Omental fat pad (tissue), 4 donors: Measurements from ENCODE around the gene MTHFSD. TPM values are rescaled to one million over a fixed set of nuclear protein-coding genes. Genes with fewer than 3 reads are reported as not detected.

Experiments
- ATAC-seq: fragments of 150-250 bp; one replicate; pipeline ENCODE4 v1.9.1; 2016; ENCODE audit warnings: mild to moderate bottlenecking, moderate library complexity; ENCODE audit not compliant: low FRiP score
- DNase-seq: peaks from one replicate; pipeline ENCODE4 v3.0.0-alpha.2; 2019; ENCODE audit warnings: low spot score
- total RNA-seq, 4 donors: library from RNA; depleted of rRNA; stranded (reverse); fragments of >200 nt; gene quantifications; one replicate each; pipeline ENCODE4 v1.1.0, GENCODE V29; 2016
- TF ChIP-seq, protein P1 (sequence below), 3 donors: fragments of 450-650 bp; IDR thresholded peaks; one replicate each; pipeline ENCODE4 v1.5.1; 2016 to 2017; ENCODE audit warnings: antibody characterized with exemption in 3 of 3, mild to moderate bottlenecking in 3 of 3, moderate library complexity in 2 of 3

Gene MTHFSD
- total RNA-seq, 4 donors from 2014 or later = 6.4 to 20.2 (median 9.1) TPM

GRCh38 chr16:86516623-86517003 is 38.4 kb downstream of the MTHFSD start:
- TF ChIP-seq, protein P1, sequence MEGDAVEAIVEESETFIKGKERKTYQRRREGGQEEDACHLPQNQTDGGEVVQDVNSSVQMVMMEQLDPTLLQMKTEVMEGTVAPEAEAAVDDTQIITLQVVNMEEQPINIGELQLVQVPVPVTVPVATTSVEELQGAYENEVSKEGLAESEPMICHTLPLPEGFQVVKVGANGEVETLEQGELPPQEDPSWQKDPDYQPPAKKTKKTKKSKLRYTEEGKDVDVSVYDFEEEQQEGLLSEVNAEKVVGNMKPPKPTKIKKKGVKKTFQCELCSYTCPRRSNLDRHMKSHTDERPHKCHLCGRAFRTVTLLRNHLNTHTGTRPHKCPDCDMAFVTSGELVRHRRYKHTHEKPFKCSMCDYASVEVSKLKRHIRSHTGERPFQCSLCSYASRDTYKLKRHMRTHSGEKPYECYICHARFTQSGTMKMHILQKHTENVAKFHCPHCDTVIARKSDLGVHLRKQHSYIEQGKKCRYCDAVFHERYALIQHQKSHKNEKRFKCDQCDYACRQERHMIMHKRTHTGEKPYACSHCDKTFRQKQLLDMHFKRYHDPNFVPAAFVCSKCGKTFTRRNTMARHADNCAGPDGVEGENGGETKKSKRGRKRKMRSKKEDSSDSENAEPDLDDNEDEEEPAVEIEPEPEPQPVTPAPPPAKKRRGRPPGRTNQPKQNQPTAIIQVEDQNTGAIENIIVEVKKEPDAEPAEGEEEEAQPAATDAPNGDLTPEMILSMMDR (IDR thresholded peaks at IDR 0.05) = no peak
- ATAC-seq (no peak), DNase-seq (no peak)

- ATAC-seq (no peak), DNase-seq (no peak)
- TF ChIP-seq, protein P1 (IDR thresholded peaks at IDR 0.05) = no peak
Observed at GRCh38 chr16:86515777-86516622, 39.0 kb downstream of the MTHFSD start.

DNA sequence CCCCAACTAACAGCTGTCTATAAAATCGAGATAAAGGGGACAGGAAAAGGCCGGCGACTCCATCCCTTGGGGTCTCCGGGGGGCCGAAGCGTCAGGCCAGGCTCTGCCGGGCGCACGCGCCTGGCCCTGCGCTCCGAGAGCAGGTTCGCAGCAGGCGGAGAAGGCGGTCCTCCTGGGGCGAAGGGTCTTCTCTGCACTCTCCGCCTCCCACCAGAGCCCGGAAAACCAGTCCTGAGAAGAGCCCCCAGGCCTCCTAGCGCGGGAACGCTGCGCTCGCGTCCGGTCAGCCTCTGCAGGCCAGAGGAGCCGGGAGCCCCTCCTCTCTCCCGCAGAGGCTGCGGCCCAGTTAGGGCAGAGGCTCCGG is 39.6 kb downstream of the MTHFSD start:
- no peak for DNase-seq
- TF ChIP-seq, protein P1 (IDR thresholded peaks at IDR 0.05) = no peak
- ATAC-seq = no peak

- TF ChIP-seq, protein P1 (IDR thresholded peaks at IDR 0.05) = no peak
- ATAC-seq = no peak
- no peak for DNase-seq
Observed at GRCh38 chr16:86514481-86515376, 40.3 kb downstream of the MTHFSD start.

GRCh38 chr16:86513471-86514277 is 41.4 kb downstream of the MTHFSD start:
- TF ChIP-seq, protein P1 (IDR thresholded peaks at IDR 0.05) = no peak
- no peak for ATAC-seq
- DNase-seq = no peak

DNA sequence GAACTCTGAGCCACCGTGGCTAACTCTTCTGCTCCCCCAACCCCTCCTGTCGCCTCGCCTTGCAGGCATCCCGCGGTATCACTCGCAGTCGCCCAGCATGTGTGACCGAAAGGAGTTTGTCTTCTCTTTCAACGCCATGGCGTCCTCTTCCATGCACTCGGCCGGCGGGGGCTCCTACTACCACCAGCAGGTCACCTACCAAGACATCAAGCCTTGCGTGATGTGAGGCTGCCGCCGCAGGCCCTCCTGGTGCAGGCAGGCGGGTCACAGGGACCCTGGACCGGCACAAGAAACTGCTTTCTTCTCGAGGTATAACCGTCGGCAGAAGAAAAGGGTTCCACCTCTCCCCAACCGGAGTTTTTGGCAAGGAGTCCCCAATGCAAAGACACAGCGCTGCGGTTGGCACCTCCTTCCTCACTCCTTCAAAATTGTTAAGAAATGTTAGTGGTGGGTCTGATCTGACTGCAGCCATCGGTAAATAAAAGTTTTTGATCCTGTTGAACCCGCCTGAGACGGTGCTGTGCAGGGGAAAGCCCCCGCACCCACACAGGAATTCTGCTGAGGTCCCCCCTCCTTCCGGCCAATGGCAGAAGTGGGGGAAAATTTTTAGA is 42.1 kb downstream of the MTHFSD start:
- TF ChIP-seq, protein P1 (IDR thresholded peaks at IDR 0.05) = no peak
- no peak for DNase-seq
- ATAC-seq = no peak
